Body of pancreas (tissue), 4 donors: ENCODE measurements around the gene RAD51D.

Source experiments
- POLR2A ChIP-seq, 3 donors: fragments of 450-650 bp; IDR thresholded peaks; one replicate each; pipeline ENCODE4 v1.6.1; 2016; ENCODE audit warnings: antibody characterized with exemption in 3 of 3, mild to moderate bottlenecking in 2 of 3
- TF ChIP-seq, protein P1 (sequence below), 7 experiments: fragments of 450-650 bp in 4 of 7; fragments of 200-600 bp in 3 of 7; sonication (generic) in 3 of 7; IDR thresholded peaks; one replicate each; pipeline ENCODE4 v1.5.1; 2016 to 2019; ENCODE audit warnings: antibody characterized with exemption in 7 of 7

DNA sequence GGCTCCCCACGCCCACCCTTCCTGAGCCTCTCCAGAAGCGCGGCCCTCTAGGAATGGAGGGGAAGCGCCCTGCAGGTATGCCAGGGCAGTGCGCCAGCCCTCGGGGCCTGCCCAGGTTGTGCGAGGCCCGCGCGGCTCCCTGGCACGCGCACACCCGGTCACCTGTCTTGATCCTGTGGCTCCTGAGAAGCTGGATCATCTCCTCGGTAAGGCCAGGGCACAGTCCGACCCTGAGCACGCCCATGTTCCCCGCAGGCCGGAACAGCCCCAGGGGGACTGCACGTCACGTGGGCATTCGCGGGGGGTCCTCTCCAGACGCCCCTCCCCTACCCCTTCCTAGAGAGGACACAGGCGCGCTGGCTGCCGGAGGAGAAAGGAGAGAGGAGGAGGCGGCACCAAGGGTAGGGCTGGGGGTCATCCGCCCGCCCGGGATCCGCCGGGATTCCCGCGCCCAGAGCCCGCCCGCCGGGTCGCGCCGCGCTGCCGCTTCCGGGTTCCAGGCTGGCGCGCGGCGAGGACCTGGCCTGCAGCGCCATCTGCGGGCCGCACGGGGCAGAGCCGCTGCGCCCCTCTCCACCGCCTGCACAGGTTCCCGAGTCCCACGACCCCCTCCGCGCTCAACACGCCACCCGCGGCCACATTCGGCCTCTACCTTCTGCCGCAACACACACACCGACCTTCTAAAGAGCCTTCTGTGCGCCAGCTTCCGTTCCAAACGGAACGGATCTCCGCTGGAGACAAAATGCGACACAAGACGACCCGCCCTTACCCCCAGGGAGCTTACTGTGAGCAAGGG is at the start of gene RAD51D:
- TF ChIP-seq, protein P1, sequence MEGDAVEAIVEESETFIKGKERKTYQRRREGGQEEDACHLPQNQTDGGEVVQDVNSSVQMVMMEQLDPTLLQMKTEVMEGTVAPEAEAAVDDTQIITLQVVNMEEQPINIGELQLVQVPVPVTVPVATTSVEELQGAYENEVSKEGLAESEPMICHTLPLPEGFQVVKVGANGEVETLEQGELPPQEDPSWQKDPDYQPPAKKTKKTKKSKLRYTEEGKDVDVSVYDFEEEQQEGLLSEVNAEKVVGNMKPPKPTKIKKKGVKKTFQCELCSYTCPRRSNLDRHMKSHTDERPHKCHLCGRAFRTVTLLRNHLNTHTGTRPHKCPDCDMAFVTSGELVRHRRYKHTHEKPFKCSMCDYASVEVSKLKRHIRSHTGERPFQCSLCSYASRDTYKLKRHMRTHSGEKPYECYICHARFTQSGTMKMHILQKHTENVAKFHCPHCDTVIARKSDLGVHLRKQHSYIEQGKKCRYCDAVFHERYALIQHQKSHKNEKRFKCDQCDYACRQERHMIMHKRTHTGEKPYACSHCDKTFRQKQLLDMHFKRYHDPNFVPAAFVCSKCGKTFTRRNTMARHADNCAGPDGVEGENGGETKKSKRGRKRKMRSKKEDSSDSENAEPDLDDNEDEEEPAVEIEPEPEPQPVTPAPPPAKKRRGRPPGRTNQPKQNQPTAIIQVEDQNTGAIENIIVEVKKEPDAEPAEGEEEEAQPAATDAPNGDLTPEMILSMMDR (IDR thresholded peaks at IDR 0.05) = peak; percentile 67 to 99 (median 93)
- TF ChIP-seq POLR2A (IDR thresholded peaks at IDR 0.05) = peak in 2 of 3 donors; percentile 56 to 61
